WTC11 (cell line): ENCODE measurements around the gene CYB561D2. TPM values are rescaled to one million over a fixed set of nuclear protein-coding genes. Genes with fewer than 3 reads are reported as not detected.

Source experiments
- ATAC-seq: fragments of 200-7000 bp; cut with Tn5 transposase; 2 replicates; pipeline ENCODE4 v1.10.0; 2021; ENCODE audit warnings: mild to moderate bottlenecking, moderate library complexity
- CTCF ChIA-PET: fragments of 300-600 bp; sonication (Branson Sonifier 250); formaldehyde crosslinking; loops from one replicate; lab custom pipeline; 2021; ENCODE audit warnings: antibody characterized with exemption; lab: Charles Lee
- POLR2A ChIA-PET: fragments of 350-600 bp; sonication (Branson Sonifier 250); formaldehyde crosslinking; loops from one replicate; lab custom pipeline; 2021; ENCODE audit warnings: antibody characterized with exemption; lab: Charles Lee
- DNase-seq: peaks from one replicate; pipeline ENCODE4 v3.0.0; 2021; ENCODE audit warnings: low spot score
- H3K27ac Mint-ChIP-seq: 2 replicates; pipeline ENCODE4 v1.8.0; 2021; ENCODE audit warnings: mixed read lengths
- H3K27me3 Mint-ChIP-seq: 2 replicates; pipeline ENCODE4 v1.8.0; 2021; ENCODE audit warnings: low read depth, mild to moderate bottlenecking, moderate library complexity, mixed read lengths
- H3K36me3 Mint-ChIP-seq: 2 replicates; pipeline ENCODE4 v1.8.0; 2021; ENCODE audit warnings: mixed read lengths
- H3K4me1 Mint-ChIP-seq: 2 replicates; pipeline ENCODE4 v1.8.0; 2022; ENCODE audit warnings: mixed read lengths
- H3K4me3 Mint-ChIP-seq: 2 replicates; pipeline ENCODE4 v1.8.0; 2021; ENCODE audit warnings: mild to moderate bottlenecking, moderate library complexity, mixed read lengths
- H3K9me3 Mint-ChIP-seq: 2 replicates; pipeline ENCODE4 v1.8.0; 2021; ENCODE audit warnings: mixed read lengths
- AR ChIP-seq: fragments of 250-450 bp; sonication (Bioruptor Pico); IDR thresholded peaks from 2 replicates; pipeline ENCODE4 v1.9.0; 2021; ENCODE audit warnings: mild to moderate bottlenecking
- ATF2 ChIP-seq: sonication (generic); formaldehyde crosslinking; IDR thresholded peaks from 2 replicates; pipeline ENCODE4 v1.8.1; 2022; ENCODE audit warnings: low read depth, missing genetic modification reagents, borderline replicate concordance
- FOXJ3 ChIP-seq: sonication (generic); formaldehyde crosslinking; IDR thresholded peaks from 2 replicates; pipeline ENCODE4 v1.9.0; 2021; ENCODE audit warnings: missing genetic modification reagents, mild to moderate bottlenecking, borderline replicate concordance
- GABPB1 ChIP-seq: sonication (generic); formaldehyde crosslinking; IDR thresholded peaks from 2 replicates; pipeline ENCODE4 v1.8.1; 2023; ENCODE audit warnings: mild to moderate bottlenecking, missing genetic modification reagents
- IRF2 ChIP-seq: sonication (generic); formaldehyde crosslinking; IDR thresholded peaks from 2 replicates; pipeline ENCODE4 v1.8.0; 2022; ENCODE audit warnings: low read depth, missing genetic modification reagents, borderline replicate concordance
- NR1H2 ChIP-seq: sonication (generic); formaldehyde crosslinking; IDR thresholded peaks from 2 replicates; pipeline ENCODE4 v1.9.0; 2021; ENCODE audit warnings: mild to moderate bottlenecking, moderate library complexity, missing genetic modification reagents
- OVOL2 ChIP-seq: fragments of 250-450 bp; sonication (Bioruptor Pico); IDR thresholded peaks from 2 replicates; pipeline ENCODE4 v1.9.0; 2021; ENCODE audit warnings: mild to moderate bottlenecking, borderline replicate concordance
- SMAD4 ChIP-seq: sonication (generic); formaldehyde crosslinking; IDR thresholded peaks from 2 replicates; pipeline ENCODE4 v1.8.0; 2022; ENCODE audit warnings: mild to moderate bottlenecking, missing genetic modification reagents
- SOX15 ChIP-seq: fragments of 250-450 bp; sonication (Bioruptor Pico); IDR thresholded peaks from 2 replicates; pipeline ENCODE4 v1.9.0; 2021; ENCODE audit warnings: mild to moderate bottlenecking
- USF1 ChIP-seq: sonication (generic); formaldehyde crosslinking; IDR thresholded peaks from 2 replicates; pipeline ENCODE4 v1.8.0; 2022; ENCODE audit warnings: mild to moderate bottlenecking, missing genetic modification reagents
- ZBTB21 ChIP-seq: sonication (generic); formaldehyde crosslinking; IDR thresholded peaks from 2 replicates; pipeline ENCODE4 v1.8.1; 2023; ENCODE audit warnings: mild to moderate bottlenecking, missing genetic modification reagents, borderline replicate concordance
- ZNF263 ChIP-seq: sonication (generic); formaldehyde crosslinking; IDR thresholded peaks from 2 replicates; pipeline ENCODE4 v1.8.1; 2022; ENCODE audit warnings: low read depth, mild to moderate bottlenecking, moderate library complexity, missing genetic modification reagents
- ZSCAN18 ChIP-seq: fragments of 250-450 bp; sonication (Bioruptor Pico); IDR thresholded peaks from 2 replicates; pipeline ENCODE4 v2.1.2; 2022; ENCODE audit warnings: mild to moderate bottlenecking, moderate library complexity
- total RNA-seq: library from RNA; stranded (reverse); gene quantifications from 3 replicates; pipeline ENCODE4 v1.2.3, GENCODE V29; 2021
- TF ChIP-seq, protein P1 (sequence below): sonication (generic); formaldehyde crosslinking; IDR thresholded peaks from 2 replicates; pipeline ENCODE4 v1.8.0; 2022; ENCODE audit warnings: mild to moderate bottlenecking, missing genetic modification reagents
- TF ChIP-seq, protein P2 (sequence below): fragments of 250-450 bp; sonication (Bioruptor Pico); IDR thresholded peaks from 2 replicates; pipeline ENCODE4 v1.9.0; 2021; ENCODE audit warnings: mild to moderate bottlenecking
- TF ChIP-seq, protein P3 (sequence below): sonication (generic); formaldehyde crosslinking; IDR thresholded peaks from 2 replicates; pipeline ENCODE4 v1.8.0; 2023; ENCODE audit warnings: mild to moderate bottlenecking, missing genetic modification reagents
- TF ChIP-seq, protein P4 (sequence below): fragments of 250-450 bp; sonication (Bioruptor Pico); IDR thresholded peaks from 2 replicates; pipeline ENCODE4 v1.8.0; 2021; ENCODE audit warnings: mild to moderate bottlenecking

The CYB561D2 gene
- total RNA-seq, 1 experiment from 2014 or later = 9.8 TPM

DNA sequence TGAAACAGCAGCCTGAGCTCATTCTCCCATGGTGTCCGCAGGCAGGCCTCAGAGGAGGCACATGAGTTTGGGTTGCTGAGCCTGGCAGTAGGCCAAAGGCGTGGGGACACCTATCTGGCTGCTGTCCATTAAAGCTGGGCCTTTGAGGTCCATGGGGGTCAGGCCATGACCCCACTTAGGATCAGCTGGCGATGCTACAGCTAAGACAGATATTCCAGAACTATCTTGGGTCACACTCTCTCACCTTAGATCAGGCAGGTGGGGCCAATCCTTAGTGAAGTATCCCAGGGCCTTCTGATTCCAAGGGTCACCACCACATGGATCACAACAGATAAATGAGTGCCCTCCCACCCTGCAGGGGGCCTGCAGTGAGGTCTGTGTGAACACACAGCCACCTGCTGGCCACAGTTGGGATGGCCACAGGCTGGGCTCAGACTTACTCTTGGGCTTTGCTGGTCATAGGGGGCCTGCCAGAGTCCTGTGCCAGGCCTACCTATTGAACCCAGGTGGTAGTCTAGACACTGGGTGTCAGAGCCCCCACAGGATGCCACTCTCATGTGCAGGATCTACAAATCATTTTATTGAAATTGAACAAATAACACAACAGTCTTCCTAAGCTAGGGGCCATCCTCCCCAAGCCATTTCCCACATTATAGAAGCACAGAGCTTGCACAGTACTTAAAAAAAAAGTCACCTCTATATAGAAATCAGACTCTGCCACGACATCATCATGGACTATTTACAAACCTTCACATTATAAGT is 26.1 kb upstream of the CYB561D2 start (continued):
- TF ChIP-seq, protein P1, sequence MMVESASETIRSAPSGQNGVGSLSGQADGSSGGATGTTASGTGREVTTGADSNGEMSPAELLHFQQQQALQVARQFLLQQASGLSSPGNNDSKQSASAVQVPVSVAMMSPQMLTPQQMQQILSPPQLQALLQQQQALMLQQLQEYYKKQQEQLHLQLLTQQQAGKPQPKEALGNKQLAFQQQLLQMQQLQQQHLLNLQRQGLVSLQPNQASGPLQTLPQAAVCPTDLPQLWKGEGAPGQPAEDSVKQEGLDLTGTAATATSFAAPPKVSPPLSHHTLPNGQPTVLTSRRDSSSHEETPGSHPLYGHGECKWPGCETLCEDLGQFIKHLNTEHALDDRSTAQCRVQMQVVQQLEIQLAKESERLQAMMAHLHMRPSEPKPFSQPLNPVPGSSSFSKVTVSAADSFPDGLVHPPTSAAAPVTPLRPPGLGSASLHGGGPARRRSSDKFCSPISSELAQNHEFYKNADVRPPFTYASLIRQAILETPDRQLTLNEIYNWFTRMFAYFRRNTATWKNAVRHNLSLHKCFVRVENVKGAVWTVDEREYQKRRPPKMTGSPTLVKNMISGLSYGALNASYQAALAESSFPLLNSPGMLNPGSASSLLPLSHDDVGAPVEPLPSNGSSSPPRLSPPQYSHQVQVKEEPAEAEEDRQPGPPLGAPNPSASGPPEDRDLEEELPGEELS (CRISPR knock-in tag) = no peak
- TF ChIP-seq USF1 (0 out of 2 replicates have a peak, but pooled peaks have one; percentile 15), GABPB1 (CRISPR knock-in tag) (no peak), SOX15 (CRISPR knock-in tag) (no peak), ATF2 (no peak), AR (CRISPR knock-in tag) (no peak)
- TF ChIP-seq, all 79 proteins: peak for 6

GRCh38 chr3:50325113-50325480 is 25.6 kb upstream of the CYB561D2 start:
- TF ChIP-seq IRF2 (CRISPR knock-in tag) = no peak
- Mint-ChIP-seq H3K27ac (no peak overlapping the region), H3K27me3 (no peaks in the 10 kb centered on the region), H3K4me3 (no peak overlapping the region; the same call in 1 of the 2 replicates), H3K36me3 (peaks cover 12% of the 10 kb centered on the region), H3K9me3 (no peaks in the 10 kb centered on the region), H3K4me1 (peaks cover 35% of the 10 kb centered on the region)
- CTCF ChIA-PET = interaction anchor here (0.7 to 5.5 kb wide), 8 partner anchors 12 to 287 kb away, joined by 3 to 95 read pairs (median 6); partner anchors contain the start of genes CISH, HYAL1, HYAL3 and IFRD2
- no peak for ATAC-seq
- DNase-seq = no peak
- POLR2A ChIA-PET = no interaction called here

DNA sequence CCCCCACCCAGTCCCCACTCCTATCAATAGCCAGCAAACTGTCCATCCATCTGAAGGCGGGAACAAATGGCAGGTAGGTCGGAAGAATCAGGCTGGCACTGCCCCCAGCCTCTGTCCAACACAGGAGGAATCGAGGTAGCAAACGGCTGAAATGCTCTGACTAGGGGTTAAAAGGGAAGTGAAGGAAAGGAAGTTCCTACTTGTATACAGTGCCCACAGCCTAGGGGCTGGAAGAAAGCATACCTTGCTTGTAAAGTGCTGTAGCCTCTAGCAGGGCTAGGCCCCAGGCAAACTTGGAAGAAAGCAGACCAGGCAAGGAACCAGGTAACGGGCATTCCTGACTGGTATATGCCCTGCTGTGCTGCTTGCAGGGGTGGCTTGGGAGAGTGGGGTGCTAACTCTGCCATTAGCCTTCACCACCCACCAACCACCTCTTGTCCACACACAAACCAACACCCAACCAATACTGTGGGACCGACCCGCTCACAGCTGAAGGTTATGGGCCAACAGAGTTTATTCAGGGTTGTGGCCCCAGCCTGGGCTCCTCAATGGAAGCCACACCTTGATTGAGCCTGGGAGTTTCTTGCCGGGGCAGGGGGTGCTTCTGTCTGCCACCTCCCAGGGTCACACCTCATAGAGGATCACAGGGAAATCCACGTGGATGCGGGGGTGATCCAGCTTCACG is 25.0 kb upstream of the CYB561D2 start:
- no peak for DNase-seq
- no peak for ATAC-seq
- no peak for TF ChIP-seq SMAD4 (CRISPR knock-in tag)
- no peak for TF ChIP-seq NR1H2 (CRISPR knock-in tag)
- TF ChIP-seq ZBTB21 = no peak
- TF ChIP-seq ZSCAN18 = no peak
- TF ChIP-seq OVOL2 (CRISPR knock-in tag) = no peak
- TF ChIP-seq, protein P2, sequence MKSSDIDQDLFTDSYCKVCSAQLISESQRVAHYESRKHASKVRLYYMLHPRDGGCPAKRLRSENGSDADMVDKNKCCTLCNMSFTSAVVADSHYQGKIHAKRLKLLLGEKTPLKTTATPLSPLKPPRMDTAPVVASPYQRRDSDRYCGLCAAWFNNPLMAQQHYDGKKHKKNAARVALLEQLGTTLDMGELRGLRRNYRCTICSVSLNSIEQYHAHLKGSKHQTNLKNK (CRISPR knock-in tag) = no peak
- TF ChIP-seq, protein P3, sequence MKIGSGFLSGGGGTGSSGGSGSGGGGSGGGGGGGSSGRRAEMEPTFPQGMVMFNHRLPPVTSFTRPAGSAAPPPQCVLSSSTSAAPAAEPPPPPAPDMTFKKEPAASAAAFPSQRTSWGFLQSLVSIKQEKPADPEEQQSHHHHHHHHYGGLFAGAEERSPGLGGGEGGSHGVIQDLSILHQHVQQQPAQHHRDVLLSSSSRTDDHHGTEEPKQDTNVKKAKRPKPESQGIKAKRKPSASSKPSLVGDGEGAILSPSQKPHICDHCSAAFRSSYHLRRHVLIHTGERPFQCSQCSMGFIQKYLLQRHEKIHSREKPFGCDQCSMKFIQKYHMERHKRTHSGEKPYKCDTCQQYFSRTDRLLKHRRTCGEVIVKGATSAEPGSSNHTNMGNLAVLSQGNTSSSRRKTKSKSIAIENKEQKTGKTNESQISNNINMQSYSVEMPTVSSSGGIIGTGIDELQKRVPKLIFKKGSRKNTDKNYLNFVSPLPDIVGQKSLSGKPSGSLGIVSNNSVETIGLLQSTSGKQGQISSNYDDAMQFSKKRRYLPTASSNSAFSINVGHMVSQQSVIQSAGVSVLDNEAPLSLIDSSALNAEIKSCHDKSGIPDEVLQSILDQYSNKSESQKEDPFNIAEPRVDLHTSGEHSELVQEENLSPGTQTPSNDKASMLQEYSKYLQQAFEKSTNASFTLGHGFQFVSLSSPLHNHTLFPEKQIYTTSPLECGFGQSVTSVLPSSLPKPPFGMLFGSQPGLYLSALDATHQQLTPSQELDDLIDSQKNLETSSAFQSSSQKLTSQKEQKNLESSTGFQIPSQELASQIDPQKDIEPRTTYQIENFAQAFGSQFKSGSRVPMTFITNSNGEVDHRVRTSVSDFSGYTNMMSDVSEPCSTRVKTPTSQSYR (CRISPR knock-in tag) = no peak
- TF ChIP-seq ZNF263 = no peak
- TF ChIP-seq FOXJ3 (CRISPR knock-in tag) = no peak
- TF ChIP-seq, protein P4, sequence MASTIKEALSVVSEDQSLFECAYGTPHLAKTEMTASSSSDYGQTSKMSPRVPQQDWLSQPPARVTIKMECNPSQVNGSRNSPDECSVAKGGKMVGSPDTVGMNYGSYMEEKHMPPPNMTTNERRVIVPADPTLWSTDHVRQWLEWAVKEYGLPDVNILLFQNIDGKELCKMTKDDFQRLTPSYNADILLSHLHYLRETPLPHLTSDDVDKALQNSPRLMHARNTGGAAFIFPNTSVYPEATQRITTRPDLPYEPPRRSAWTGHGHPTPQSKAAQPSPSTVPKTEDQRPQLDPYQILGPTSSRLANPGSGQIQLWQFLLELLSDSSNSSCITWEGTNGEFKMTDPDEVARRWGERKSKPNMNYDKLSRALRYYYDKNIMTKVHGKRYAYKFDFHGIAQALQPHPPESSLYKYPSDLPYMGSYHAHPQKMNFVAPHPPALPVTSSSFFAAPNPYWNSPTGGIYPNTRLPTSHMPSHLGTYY = no peak

More for the DNA sequence above, 25.0 kb upstream of the CYB561D2 start:
- H3K4me1 Mint-ChIP-seq = peaks cover 30% of the 10 kb centered on the region
- H3K27me3 Mint-ChIP-seq = no peaks in the 10 kb centered on the region
- peak overlapping the region; percentile 29; the same call in 1 of the 2 replicates for H3K4me3 Mint-ChIP-seq
- ChIA-PET POLR2A (interaction anchor here (0.8 kb wide), 1 partner anchor 12 kb away, joined by 3 read pairs; no protein-coding TSS in a partner anchor), CTCF (interaction anchor here (0.7 to 5.5 kb wide), 7 partner anchors 11 to 77 kb away, joined by 3 to 95 read pairs (median 7); partner anchors contain the start of genes HYAL1, HYAL3, IFRD2 and NAA80)
- no peaks in the 10 kb centered on the region for H3K9me3 Mint-ChIP-seq
- H3K27ac Mint-ChIP-seq = no peak overlapping the region
- peaks cover 13% of the 10 kb centered on the region for H3K36me3 Mint-ChIP-seq
